Activated naive CD4-positive, alpha-beta T cell (primary cell): ENCODE measurements around the gene TRIM74.
A peak's percentile ranks its signal among the peaks of the same experiment; 100 is the strongest.
"Not testable (repeated sequence)": the region's sequence is repeated elsewhere in the genome, so short reads cannot be mapped to it uniquely, and the experiment has no call there.

ENCODE experiments used
- DNase-seq, 4 experiments: peaks; one replicate each; lab custom pipeline; 2025; lab: John Stamatoyannopoulos, UW

The TRIM74 gene

GRCh38 chr7:72954563-72955198 is 14.6 kb downstream of the TRIM74 start:
- DNase-seq: not testable (repeated sequence)

- DNase-seq: not testable (repeated sequence)
Measured at GRCh38 chr7:72953901-72954562, 15.2 kb downstream of the TRIM74 start.

GRCh38 chr7:72950432-72950831 is 18.8 kb downstream of the TRIM74 start:
- DNase-seq: not testable (repeated sequence)

- not testable (repeated sequence) for DNase-seq
Measured at GRCh38 chr7:72949686-72950085, 19.6 kb downstream of the TRIM74 start.

- not testable (repeated sequence) for DNase-seq
Measured at GRCh38 chr7:72949276-72949675, 20.0 kb downstream of the TRIM74 start.

- DNase-seq: not testable (repeated sequence)
Measured at GRCh38 chr7:72948714-72949113, 20.6 kb downstream of the TRIM74 start.

- DNase-seq: not testable (repeated sequence)
Measured at GRCh38 chr7:72946130-72946745, 23.0 kb downstream of the TRIM74 start.

- not testable (repeated sequence) for DNase-seq
Measured at GRCh38 chr7:72945597-72945996, 23.7 kb downstream of the TRIM74 start.

GRCh38 chr7:72944937-72945336 is 24.3 kb downstream of the TRIM74 start:
- DNase-seq: not testable (repeated sequence)

GRCh38 chr7:72942956-72943355 is 26.3 kb downstream of the TRIM74 start:
- not testable (repeated sequence) for DNase-seq

- DNase-seq: not testable (repeated sequence)
Measured at GRCh38 chr7:72942022-72942705, 27.1 kb downstream of the TRIM74 start.

- not testable (repeated sequence) for DNase-seq
Measured at GRCh38 chr7:72928216-72928615, 41.0 kb downstream of the TRIM74 start.

GRCh38 chr7:72927791-72928190 is 41.5 kb downstream of the TRIM74 start:
- DNase-seq: not testable (repeated sequence)

- DNase-seq: no peak
Measured at GRCh38 chr7:72925546-72926120, 43.6 kb downstream of the TRIM74 start.

GRCh38 chr7:72924733-72925545 is 44.3 kb downstream of the TRIM74 start, which contains the start of gene POM121:
Gene POM121 (plus strand): TSS chr7:72925095. CDS start chr7:72925122, 27 bp downstream.
- DNase-seq: peak; percentile 54 to 79 (median 59)

GRCh38 chr7:72924386-72924732 is 44.9 kb downstream of the TRIM74 start:
- no peak for DNase-seq

GRCh38 chr7:72919256-72919775 is 50.0 kb downstream of the TRIM74 start:
- DNase-seq: no peak

- DNase-seq: peak in 3 of 4 experiments; percentile 5 to 35 (median 16)
Measured at GRCh38 chr7:72914756-72915525, 54.3 kb downstream of the TRIM74 start.

- DNase-seq: not testable (repeated sequence)
Measured at GRCh38 chr7:72913750-72914149, 55.5 kb downstream of the TRIM74 start.

- DNase-seq: not testable (repeated sequence)
Measured at GRCh38 chr7:72911395-72911794, 57.9 kb downstream of the TRIM74 start.
